GM12865 (cell line): ENCODE measurements around the gene CRISP3.

Experiments
- DNase-seq: peaks from one replicate; pipeline ENCODE4 v3.0.0; 2010; ENCODE audit warnings: low read depth
- H3K4me3 ChIP-seq: 2 replicates; pipeline ENCODE4 v1.5.1; 2011; ENCODE audit warnings: mild to moderate bottlenecking, low read depth, low read length, control low read depth
- TF ChIP-seq, protein P1 (sequence below): IDR thresholded peaks from 2 replicates; pipeline ENCODE4 v1.5.1; 2011; ENCODE audit warnings: low read length, control low read depth, low read depth, inconsistent platforms; ENCODE audit not compliant: insufficient read depth; ENCODE audit errors: missing control alignments

Gene CRISP3

DNA sequence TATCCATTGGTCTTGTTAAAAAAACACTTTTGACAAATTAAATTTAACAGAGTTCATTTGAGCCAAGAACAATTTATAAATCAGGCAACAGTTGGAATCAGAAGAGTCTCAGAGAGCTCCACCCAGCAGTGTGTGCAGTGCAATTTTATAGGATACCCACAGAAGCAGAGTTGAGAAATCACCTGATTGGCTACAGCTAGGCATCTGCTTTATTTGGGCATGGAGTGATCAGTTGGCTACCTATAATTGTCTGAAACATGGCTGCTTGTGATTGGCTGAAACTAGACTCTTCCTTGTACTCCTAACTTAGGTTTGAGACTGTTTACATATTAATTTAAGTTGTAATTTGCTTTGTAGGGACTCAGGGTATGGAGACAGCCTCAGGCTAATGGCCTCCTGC lies 30.9 kb upstream of the CRISP3 start:
- TF ChIP-seq, protein P1, sequence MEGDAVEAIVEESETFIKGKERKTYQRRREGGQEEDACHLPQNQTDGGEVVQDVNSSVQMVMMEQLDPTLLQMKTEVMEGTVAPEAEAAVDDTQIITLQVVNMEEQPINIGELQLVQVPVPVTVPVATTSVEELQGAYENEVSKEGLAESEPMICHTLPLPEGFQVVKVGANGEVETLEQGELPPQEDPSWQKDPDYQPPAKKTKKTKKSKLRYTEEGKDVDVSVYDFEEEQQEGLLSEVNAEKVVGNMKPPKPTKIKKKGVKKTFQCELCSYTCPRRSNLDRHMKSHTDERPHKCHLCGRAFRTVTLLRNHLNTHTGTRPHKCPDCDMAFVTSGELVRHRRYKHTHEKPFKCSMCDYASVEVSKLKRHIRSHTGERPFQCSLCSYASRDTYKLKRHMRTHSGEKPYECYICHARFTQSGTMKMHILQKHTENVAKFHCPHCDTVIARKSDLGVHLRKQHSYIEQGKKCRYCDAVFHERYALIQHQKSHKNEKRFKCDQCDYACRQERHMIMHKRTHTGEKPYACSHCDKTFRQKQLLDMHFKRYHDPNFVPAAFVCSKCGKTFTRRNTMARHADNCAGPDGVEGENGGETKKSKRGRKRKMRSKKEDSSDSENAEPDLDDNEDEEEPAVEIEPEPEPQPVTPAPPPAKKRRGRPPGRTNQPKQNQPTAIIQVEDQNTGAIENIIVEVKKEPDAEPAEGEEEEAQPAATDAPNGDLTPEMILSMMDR = no peak
- DNase-seq = no peak
- no peak overlapping the region for H3K4me3 ChIP-seq

DNA sequence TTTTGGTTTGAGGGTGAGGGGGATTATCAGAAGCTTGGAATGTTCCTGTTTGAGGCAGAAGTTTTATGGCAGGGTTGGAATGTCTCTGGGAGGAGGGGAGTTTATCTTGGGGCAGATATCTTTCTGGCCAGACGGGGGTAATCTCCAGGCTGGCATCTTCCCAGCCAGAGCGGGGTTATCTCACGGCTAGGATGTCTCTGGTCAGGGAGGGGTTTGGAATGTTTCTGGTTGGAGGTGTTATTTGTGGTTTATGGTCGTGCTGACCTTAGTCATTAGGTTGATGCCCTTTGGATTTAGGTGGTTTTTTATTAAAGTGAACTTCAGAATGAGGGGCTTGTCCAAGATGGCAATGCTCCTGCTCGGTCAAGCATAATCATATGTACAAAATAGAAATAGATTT lies 28.1 kb upstream of the CRISP3 start:
- no peak for DNase-seq
- TF ChIP-seq, protein P1 = no peak

DNA sequence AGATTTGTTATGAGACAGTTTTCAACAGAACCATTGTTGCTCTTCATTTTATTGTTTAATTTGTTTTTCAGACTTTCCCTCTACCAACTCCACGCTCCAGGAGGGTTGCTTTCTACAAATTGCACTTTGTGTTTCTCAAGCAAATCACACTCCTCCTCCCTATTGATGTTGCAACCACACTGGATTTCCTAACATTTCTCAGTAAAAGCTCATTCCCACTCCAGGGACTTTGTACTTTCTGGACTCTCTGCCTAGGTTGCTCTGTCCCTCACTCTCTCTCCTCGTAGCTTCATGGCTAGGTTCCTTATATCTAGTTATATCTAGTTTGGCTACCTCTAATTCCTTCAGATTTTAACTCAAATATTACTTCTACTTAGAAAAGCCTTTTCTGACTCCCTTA lies 22.6 kb upstream of the CRISP3 start:
- H3K4me3 ChIP-seq = no peak overlapping the region
- TF ChIP-seq, protein P1 = no peak

More for the DNA sequence above, 28.1 kb upstream of the CRISP3 start:
- H3K4me3 ChIP-seq = no peak overlapping the region

DNA sequence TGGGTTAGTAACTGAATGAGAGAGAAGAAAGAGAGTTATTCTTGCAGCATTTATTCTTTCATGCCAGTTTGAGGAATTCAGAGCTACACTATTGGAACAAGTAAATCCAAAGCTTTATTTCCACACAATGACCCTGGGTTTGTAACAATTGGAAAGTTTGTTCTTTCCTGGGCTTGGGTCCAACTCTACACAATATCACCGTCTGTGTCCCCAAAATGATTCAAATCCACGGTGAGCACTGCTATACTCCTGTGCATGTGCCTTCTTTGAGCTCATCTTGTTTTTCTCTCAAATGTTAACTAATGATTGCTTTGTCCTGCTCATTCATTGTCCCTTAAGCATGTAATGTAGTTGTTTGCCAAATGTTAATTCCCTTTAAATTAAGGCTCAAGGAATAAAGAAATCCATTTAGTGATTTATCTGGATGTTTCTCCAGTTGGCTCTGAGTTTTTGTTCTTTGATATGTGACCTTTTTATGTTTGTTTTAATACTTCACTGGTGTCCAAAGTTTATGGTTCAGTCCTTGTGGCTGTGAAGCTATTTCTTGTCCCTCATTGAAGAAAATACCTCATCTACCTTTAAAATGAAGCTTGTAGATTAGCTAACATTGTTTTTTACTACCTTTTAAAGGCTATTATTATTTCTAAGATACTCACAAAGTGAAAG lies 20.5 kb upstream of the CRISP3 start:
- no peak overlapping the region for H3K4me3 ChIP-seq
- TF ChIP-seq, protein P1 = no peak

More for the DNA sequence above, 22.6 kb upstream of the CRISP3 start:
- DNase-seq = no peak

DNA sequence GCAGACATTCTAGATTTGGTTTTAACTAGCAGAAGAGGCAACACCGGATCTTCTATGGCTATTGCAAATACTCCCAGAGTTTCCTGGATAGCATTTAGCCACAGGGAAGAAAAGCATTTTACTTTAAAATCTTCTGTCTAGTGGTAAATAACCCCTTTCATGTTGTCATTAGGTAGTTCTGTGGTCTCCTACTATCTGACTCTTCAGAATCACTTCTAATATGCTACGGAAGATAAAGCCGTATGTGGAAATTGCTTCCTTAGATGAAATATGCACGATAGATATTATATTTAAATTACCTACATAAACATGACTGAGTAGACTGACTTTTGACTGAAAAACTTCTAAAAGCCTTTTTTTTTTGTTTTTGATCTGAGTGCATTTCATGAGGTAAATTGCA lies 759 bp downstream of the CRISP3 start:
- TF ChIP-seq, protein P1 = no peak

More for the DNA sequence above, 20.5 kb upstream of the CRISP3 start:
- no peak for DNase-seq

DNA sequence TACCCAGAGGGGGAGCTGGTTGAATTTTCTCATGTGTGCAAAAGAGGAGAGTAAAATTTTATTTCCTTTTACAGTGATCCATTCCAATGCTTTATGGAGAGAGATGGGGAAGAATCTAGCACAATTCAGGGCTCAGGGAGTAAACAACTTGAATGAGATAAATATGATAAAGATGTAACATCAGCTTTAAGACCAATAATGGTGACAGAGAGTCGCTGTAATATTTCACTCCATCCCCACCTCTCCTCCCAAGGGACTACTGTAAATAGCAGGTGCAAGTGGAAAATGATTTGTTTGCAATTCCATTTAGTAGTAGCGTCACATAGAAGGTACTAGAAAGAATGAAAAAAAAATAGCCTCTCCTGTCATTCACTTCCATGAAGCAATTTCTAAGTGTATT lies 4.8 kb downstream of the CRISP3 start:
- DNase-seq = no peak
- TF ChIP-seq, protein P1 = no peak
- H3K4me3 ChIP-seq = no peak overlapping the region

More for the DNA sequence above, 759 bp downstream of the CRISP3 start:
- no peak for DNase-seq
- no peak overlapping the region for H3K4me3 ChIP-seq

DNA sequence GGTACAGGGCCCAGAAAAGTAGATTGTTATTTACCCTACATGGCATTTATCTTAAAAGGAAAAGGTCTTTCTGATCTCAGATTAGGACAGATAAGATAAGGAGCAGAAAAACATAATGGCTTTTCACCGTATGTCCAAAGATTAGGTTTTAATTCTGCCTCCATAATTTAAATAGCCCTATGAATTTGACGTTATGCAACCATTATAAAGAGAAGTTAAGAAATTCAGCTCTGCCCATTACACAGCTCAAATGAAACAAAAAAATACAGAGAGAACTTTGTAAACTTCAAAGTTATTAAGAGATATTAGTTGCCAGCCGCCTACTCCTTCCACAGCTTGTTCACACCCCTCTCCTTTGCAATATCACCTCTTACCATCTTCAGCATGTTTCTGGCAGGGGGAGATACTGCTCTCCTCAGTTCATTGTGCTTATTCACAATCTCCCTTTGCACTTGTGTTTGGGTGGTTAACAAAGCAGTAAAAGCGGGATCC lies 8.1 kb downstream of the CRISP3 start:
- no peak for DNase-seq
- no peak overlapping the region for H3K4me3 ChIP-seq
- TF ChIP-seq, protein P1 = no peak
